B cell (primary cell): ENCODE measurements around the gene RGCC.
"Not testable (repeated sequence)": the region's sequence is repeated elsewhere in the genome, so short reads cannot be mapped to it uniquely, and the experiment has no call there.

Source experiments
- CTCF ChIP-seq: fragments of 200-600 bp; IDR thresholded peaks from one replicate; pipeline ENCODE4 v1.8.0; 2022; ENCODE audit warnings: antibody characterized with exemption, mild to moderate bottlenecking
- EZH2 ChIP-seq: IDR thresholded peaks from 2 replicates; pipeline ENCODE4 v1.6.1; 2012; ENCODE audit warnings: borderline replicate concordance, low read depth, mild to moderate bottlenecking, moderate library complexity, low read length; ENCODE audit not compliant: insufficient read depth, poor library complexity, severe bottlenecking

GRCh38 chr13:41504657-41505056 is 47.3 kb downstream of the RGCC start:
- TF ChIP-seq CTCF, EZH2: not testable (repeated sequence)
